Measurements from ENCODE around the gene RCOR2. TPM values are rescaled to one million over a fixed set of nuclear protein-coding genes. Genes with fewer than 3 reads are reported as not detected.

Gene RCOR2
- total RNA-seq, 6 experiments from 2014 or later, result 0.15 TPM; not detected in 5

- DNase-seq, result peak; percentile 63 to 73 (median 67)
- H3K9me3 ChIP-seq, result no peaks in the 10 kb centered on the region
- intact Hi-C loops (cut with DNase I), result loop anchor here (5.0 to 10.0 kb wide), 3 partner anchors 108 to 180 kb away; partner anchors contain the start of genes MARK2 (in 2 of the 2) and ZFTA (in 1 of the 2)
- no peaks in the 10 kb centered on the region for H3K36me3 ChIP-seq
- peak; percentile 80 to 89 (median 83) for ATAC-seq
- H3K27me3 ChIP-seq, result no peaks in the 10 kb centered on the region
- no peak overlapping the region for H3K27ac ChIP-seq
- TF ChIP-seq CTCF (IDR thresholded peaks at IDR 0.05) (no peak), POLR2A (IDR thresholded peaks at IDR 0.05) (no peak)
- WGBS (ENCODE audit: insufficient coverage, low coverage, low lambda C conversion rate, missing lambda C conversion rate), result 23% methylated on average over 7 of the region's 8 CpGs
- H3K4me3 ChIP-seq, result no peak overlapping the region
- H3K4me1 ChIP-seq, result peaks cover 0 to 10% (median 5%) of the 10 kb centered on the region in 4 donors
These were observed 28.0 kb upstream of the RCOR2 start for GRCh38 chr11:63944987-63945386.

GRCh38 chr11:63942803-63943202, 25.8 kb upstream of the RCOR2 start:
- no peaks in the 10 kb centered on the region for H3K27me3 ChIP-seq
- no peaks in the 10 kb centered on the region for H3K9me3 ChIP-seq
- ATAC-seq (no peak), DNase-seq (no peak)
- H3K4me3 ChIP-seq, result no peak overlapping the region
- intact Hi-C loops (cut with DNase I), result loop anchor here (10.0 kb wide), 2 partner anchors 108 to 178 kb away; partner anchors contain the start of genes MARK2 (in 1 of the 2) and ZFTA (in 1 of the 2)
- no peak overlapping the region for H3K27ac ChIP-seq
- no peaks in the 10 kb centered on the region for H3K36me3 ChIP-seq
- peaks cover 0 to 10% (median 5%) of the 10 kb centered on the region in 4 donors for H3K4me1 ChIP-seq
- no CpG with 5 or more reads among the region's 3 CpGs for WGBS (ENCODE audit: insufficient coverage, low coverage, low lambda C conversion rate, missing lambda C conversion rate)
- TF ChIP-seq CTCF (IDR thresholded peaks at IDR 0.05) (no peak), POLR2A (IDR thresholded peaks at IDR 0.05) (no peak)

- Histone ChIP-seq H3K27me3 (no peaks in the 10 kb centered on the region), H3K36me3 (no peaks in the 10 kb centered on the region), H3K4me1 (peaks cover 0 to 10% (median 5%) of the 10 kb centered on the region in 4 donors), H3K27ac (no peak overlapping the region), H3K9me3 (no peaks in the 10 kb centered on the region), H3K4me3 (no peak overlapping the region)
- intact Hi-C loops (cut with DNase I), result loop anchor here (10.0 kb wide), 2 partner anchors 107 to 177 kb away; partner anchors contain the start of genes MARK2 (in 1 of the 2) and ZFTA (in 1 of the 2)
- no peak for TF ChIP-seq CTCF (IDR thresholded peaks at IDR 0.05)
- no peak for TF ChIP-seq POLR2A (IDR thresholded peaks at IDR 0.05)
- no peak for DNase-seq
- 82% methylated on average over 4 of the region's 4 CpGs for WGBS (ENCODE audit: insufficient coverage, low coverage, low lambda C conversion rate, missing lambda C conversion rate)
- no peak for ATAC-seq
These were observed 24.9 kb upstream of the RCOR2 start for GRCh38 chr11:63941901-63942300.

GRCh38 chr11:63940786-63941185, 23.8 kb upstream of the RCOR2 start:
- H3K27ac ChIP-seq, result no peak overlapping the region
- DNase-seq (no peak), ATAC-seq (no peak)
- H3K27me3 ChIP-seq, result no peaks in the 10 kb centered on the region
- H3K36me3 ChIP-seq, result no peaks in the 10 kb centered on the region
- H3K4me1 ChIP-seq, result peaks cover 0 to 10% (median 5%) of the 10 kb centered on the region in 4 donors
- H3K4me3 ChIP-seq, result no peak overlapping the region
- no peak for TF ChIP-seq CTCF (IDR thresholded peaks at IDR 0.05)
- TF ChIP-seq POLR2A (IDR thresholded peaks at IDR 0.05), result no peak
- 67% methylated on average over 6 of the region's 6 CpGs for WGBS (ENCODE audit: insufficient coverage, low coverage, low lambda C conversion rate, missing lambda C conversion rate)
- intact Hi-C loops (cut with DNase I), result loop anchor here (10.0 kb wide), 2 partner anchors 106 to 176 kb away; partner anchors contain the start of genes MARK2 (in 1 of the 2) and ZFTA (in 1 of the 2)
- no peaks in the 10 kb centered on the region for H3K9me3 ChIP-seq

Data from right lobe of liver (tissue), 6 donors.